Fibroblast of villous mesenchyme (primary cell): Measurements from ENCODE around the gene TCERG1L. TPM values are rescaled to one million over a fixed set of nuclear protein-coding genes. Genes with fewer than 3 reads are reported as not detected.

Experiments
- DNase-seq: peaks from one replicate; pipeline ENCODE4 v3.0.0-alpha.2; 2010; ENCODE audit warnings: low read depth
- H3K4me3 ChIP-seq: 2 replicates; pipeline ENCODE4 v1.5.1; 2011; ENCODE audit warnings: low read depth, mild to moderate bottlenecking, low read length
- total RNA-seq: library from RNA; depleted of rRNA; stranded (reverse); fragments of >200 nt; gene quantifications from 2 replicates; pipeline ENCODE4 v1.2.3, GENCODE V29; 2012
- TF ChIP-seq, protein P1 (sequence below): IDR thresholded peaks from 2 replicates; pipeline ENCODE4 v1.5.1; 2012; ENCODE audit warnings: low read depth, mild to moderate bottlenecking, low read length; ENCODE audit not compliant: insufficient read depth

The TCERG1L gene
- total RNA-seq, 1 donor, result not detected

DNA sequence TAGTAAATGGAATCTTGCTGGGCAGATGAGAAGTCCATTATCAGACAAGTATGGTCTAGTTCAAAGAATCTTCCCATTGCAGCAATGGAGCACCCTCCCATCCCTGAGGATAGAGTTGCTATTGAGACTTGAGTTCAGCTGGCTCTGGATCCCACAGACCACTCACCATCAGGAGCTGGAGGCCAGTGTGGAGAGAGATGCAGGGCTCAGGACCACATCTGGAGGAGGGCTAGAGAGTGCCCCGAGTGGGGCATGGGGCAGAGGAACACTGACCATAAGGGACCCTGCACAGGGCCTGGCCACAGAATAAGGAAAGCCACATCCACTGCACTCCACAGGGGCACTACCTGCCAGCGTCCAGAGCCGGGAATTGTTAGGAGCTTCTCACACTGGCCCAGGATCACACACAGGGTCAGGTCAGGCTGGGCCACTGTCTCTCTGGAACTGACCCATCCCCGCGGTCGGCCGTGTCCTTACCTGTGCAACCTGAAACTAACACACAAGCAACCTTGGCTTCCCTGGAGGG lies 41.3 kb upstream of the TCERG1L start:
- TF ChIP-seq, protein P1, sequence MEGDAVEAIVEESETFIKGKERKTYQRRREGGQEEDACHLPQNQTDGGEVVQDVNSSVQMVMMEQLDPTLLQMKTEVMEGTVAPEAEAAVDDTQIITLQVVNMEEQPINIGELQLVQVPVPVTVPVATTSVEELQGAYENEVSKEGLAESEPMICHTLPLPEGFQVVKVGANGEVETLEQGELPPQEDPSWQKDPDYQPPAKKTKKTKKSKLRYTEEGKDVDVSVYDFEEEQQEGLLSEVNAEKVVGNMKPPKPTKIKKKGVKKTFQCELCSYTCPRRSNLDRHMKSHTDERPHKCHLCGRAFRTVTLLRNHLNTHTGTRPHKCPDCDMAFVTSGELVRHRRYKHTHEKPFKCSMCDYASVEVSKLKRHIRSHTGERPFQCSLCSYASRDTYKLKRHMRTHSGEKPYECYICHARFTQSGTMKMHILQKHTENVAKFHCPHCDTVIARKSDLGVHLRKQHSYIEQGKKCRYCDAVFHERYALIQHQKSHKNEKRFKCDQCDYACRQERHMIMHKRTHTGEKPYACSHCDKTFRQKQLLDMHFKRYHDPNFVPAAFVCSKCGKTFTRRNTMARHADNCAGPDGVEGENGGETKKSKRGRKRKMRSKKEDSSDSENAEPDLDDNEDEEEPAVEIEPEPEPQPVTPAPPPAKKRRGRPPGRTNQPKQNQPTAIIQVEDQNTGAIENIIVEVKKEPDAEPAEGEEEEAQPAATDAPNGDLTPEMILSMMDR, result no peak
- H3K4me3 ChIP-seq, result no peak overlapping the region
- DNase-seq, result no peak

DNA sequence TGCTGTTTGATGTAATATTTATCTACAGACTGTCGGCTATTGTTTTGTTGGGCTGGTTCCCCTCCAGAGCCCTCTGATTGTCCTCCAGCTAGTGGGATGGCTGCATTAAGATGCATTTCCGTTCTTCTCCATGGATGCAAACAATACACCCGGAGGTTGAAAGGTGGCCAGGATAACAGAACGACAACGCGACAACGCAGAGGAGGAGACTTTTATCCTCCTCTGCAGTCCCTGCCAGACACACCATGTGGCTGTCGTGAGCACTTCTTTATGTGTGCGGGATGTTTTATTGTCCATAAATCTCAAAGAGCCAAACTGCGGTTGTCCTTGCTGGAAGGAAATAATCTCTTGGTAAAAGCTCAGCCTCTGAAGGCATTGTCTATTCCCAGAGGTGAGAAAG lies 39.1 kb upstream of the TCERG1L start:
- TF ChIP-seq, protein P1, result no peak

DNA sequence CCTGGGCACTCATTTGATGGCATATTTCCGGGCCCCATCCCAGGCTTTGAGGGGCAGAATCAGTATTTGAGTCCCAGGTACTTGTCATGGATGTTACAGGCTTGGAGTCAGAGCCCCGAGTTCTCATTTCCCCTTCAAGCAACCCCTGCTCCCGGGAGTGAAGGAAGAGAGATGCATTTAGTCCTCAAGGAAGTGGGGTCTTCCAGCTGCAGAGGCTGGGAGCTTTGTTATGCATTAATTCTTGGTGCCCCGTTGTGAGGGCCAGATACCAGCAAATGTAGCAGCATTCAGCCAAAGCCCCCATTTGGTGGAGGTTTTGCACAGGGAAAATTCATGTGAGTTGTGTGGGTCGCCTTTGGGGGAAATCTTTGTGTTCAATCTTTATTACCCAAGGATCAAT lies 38.7 kb upstream of the TCERG1L start:
- no peak for DNase-seq
- TF ChIP-seq, protein P1, result no peak
- H3K4me3 ChIP-seq, result no peak overlapping the region

More for the DNA sequence above, 39.1 kb upstream of the TCERG1L start:
- no peak for DNase-seq
- H3K4me3 ChIP-seq, result no peak overlapping the region

DNA sequence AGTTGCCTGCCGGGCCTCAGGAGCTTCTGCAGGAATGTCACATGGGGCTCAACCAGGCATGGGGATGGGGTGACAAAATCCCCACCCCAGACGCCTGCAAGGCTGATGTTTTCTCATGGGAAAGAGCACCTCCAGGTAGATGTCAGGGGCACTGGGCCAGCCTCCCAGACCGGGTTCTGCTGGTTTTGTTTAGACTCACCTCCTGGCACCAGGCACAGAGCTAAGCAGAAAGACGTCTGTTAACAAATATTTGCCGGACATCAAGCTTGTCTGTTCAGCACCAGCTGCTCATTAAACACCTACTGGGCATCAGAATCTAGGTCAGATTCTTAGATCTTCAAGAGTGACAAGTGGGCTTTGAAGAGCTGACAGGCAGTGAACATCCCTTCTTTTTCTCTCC lies 34.9 kb upstream of the TCERG1L start:
- TF ChIP-seq, protein P1, result no peak
- no peak for DNase-seq
- H3K4me3 ChIP-seq, result no peak overlapping the region

DNA sequence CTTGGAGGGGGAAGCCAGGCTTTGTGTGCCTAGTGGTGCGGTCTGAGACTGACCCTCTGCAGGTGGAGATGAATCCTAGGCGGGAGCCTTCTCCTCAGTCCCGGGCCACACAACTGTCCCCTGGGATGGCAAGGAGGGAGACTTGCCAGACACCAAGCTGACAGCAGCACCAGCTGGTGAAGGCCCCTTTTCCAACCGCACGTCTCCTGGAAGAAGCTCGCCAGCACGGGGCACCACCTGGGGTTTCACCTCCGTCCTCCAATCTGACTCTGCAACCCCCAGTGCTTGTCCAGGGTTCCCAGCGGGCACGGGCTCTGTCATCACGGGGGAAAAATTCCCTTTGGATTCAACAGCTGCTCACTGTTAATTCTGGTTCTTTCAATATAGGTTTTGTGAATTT lies 34.2 kb upstream of the TCERG1L start:
- H3K4me3 ChIP-seq, result no peak overlapping the region
- TF ChIP-seq, protein P1, result no peak
- DNase-seq, result no peak

DNA sequence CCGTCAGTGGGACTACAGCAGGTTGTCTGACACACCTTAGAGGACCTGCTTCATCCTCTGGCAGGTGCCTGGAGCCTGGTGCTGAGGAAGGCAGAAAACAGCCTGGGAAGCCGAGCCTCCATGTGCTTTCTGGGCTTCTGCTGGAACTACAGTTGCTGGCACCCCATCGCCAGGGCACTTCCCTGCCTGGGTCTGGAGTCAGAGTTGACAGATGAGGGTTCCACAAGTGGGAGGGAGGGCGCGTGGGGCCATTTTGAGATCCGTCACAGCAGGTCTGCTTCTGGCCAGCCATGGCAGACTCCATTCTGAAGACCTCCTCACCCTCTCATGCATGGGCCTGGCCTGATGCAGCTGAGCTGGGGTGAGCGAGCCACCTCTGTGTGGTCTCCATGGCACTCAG lies 33.2 kb upstream of the TCERG1L start:
- no peak for DNase-seq
- no peak overlapping the region for H3K4me3 ChIP-seq
- TF ChIP-seq, protein P1, result no peak

DNA sequence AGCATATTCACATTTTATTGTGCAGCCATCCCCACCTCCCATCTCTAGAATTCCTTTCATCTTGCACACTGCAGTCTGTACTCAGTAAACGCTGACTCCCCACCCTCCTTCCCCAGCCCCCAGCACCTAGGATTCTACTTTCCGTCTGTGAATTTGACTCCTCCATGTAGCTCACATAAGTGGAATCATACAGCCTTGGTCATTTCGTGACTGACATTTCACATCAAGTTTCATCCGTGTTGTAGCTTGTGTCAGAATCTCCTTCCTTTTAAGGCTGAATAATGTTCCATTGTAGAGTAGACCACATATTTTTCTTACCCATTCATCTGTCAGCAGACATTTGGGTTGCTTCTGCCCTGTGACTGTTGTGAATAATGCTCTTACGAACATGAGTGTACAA lies 26.2 kb upstream of the TCERG1L start:
- no peak for DNase-seq
- TF ChIP-seq, protein P1, result no peak
- H3K4me3 ChIP-seq, result no peak overlapping the region
